K562 (cell line): Measurements from ENCODE around the gene TMEM87B. TPM values are rescaled to one million over a fixed set of nuclear protein-coding genes. Genes with fewer than 3 reads are reported as not detected.

Experiments
- ARID1B ChIP-seq: fragments of 450-650 bp; IDR thresholded peaks from 2 replicates; pipeline ENCODE4 v1.6.1; 2016; ENCODE audit warnings: antibody characterized with exemption, mild to moderate bottlenecking, inconsistent platforms
- C11orf30 ChIP-seq: fragments of 450-650 bp; IDR thresholded peaks from 2 replicates; pipeline ENCODE4 v1.6.1; 2016; ENCODE audit warnings: low read depth, mild to moderate bottlenecking
- CAMTA2 ChIP-seq: fragments of 250-450 bp; sonication (Bioruptor Pico); conservative IDR thresholded peaks from 2 replicates; pipeline ENCODE4 v1.5.1; 2022
- PRDM10 ChIP-seq: fragments of 450-650 bp; IDR thresholded peaks from 2 replicates; pipeline ENCODE4 v1.6.1; 2018; ENCODE audit not compliant: partially characterized antibody
- RBM15 ChIP-seq: fragments of 200-400 bp; formaldehyde crosslinking; IDR thresholded peaks from 2 replicates; pipeline ENCODE4 v1.6.1; 2018; ENCODE audit warnings: mild to moderate bottlenecking, low read length, moderate library complexity; ENCODE audit not compliant: insufficient read depth
- RREB1 ChIP-seq: fragments of 250-450 bp; sonication (Bioruptor Pico); IDR thresholded peaks from 2 replicates; pipeline ENCODE4 v1.4.0; 2020
- ZNF384 ChIP-seq: IDR thresholded peaks from 2 replicates; pipeline ENCODE4 v1.6.1; 2012; ENCODE audit warnings: low read depth, low read length, improper control_type of control experiment
- ZNF407 ChIP-seq: fragments of 450-650 bp; IDR thresholded peaks from 2 replicates; pipeline ENCODE4 v1.6.1; 2016; ENCODE audit warnings: low read depth
- ZNF75A ChIP-seq: fragments of 450-650 bp; formaldehyde crosslinking; IDR thresholded peaks from 2 replicates; pipeline ENCODE4 v1.4.0; 2020; ENCODE audit warnings: mild to moderate bottlenecking
- polyA plus RNA-seq, 8 experiments: library from polyadenylated mRNA; depleted of rRNA in 4 of 8; stranded (reverse) in 5 of 8; unstranded in 3 of 8; fragments of >200 nt; fragmentation: Nextera tagmentation in 2 of 8; fragmentation: Illumina TruSeq in 1 of 8; extraction: Ambion mirVana in 2 of 8; extraction: Trizol in 1 of 8; gene quantifications; 2 replicates each; pipeline versions ENCODE4 v1.2.1 to v1.2.3, GENCODE V29; 2011 to 2014; ENCODE audit warnings: inconsistent platforms in 1 of 8, missing spikeins in 1 of 8
- total RNA-seq, 7 experiments: library from RNA; depleted of rRNA in 6 of 7; stranded (reverse); fragments of >200 nt in 6 of 7; fragmentation: Illumina TruSeq in 2 of 7; extraction: Trizol in 2 of 7; gene quantifications; 2 replicates each; pipeline versions ENCODE4 v1.2.1 to v1.2.3, GENCODE V29; 2011 to 2021; ENCODE audit warnings: low replicate concordance in 1 of 7

The TMEM87B gene
- total and polyA plus RNA-seq, 9 of the 15 experiments (the other 6 are each of a cell fraction or from before 2014, with no cell fraction given): 3.7 to 17.1 (median 11.0) TPM

GRCh38 chr2:112081262-112081661 is 26.2 kb downstream of the TMEM87B start (continued):
- TF ChIP-seq ZNF407: no peak
- no peak for TF ChIP-seq CAMTA2 (CRISPR knock-in tag)
- no peak for TF ChIP-seq C11orf30
- no peak for TF ChIP-seq RBM15
- no peak for TF ChIP-seq ZNF384
- no peak for TF ChIP-seq PRDM10
- TF ChIP-seq ARID1B: no peak
- no peak for TF ChIP-seq ZNF75A (CRISPR knock-in tag)
- TF ChIP-seq RREB1: no peak
- TF ChIP-seq, all 486 proteins: peak for 0
